HG02943 (cell line): ENCODE measurements around the gene PRR16.
"Not testable (repeated sequence)": the region's sequence is repeated elsewhere in the genome, so short reads cannot be mapped to it uniquely, and the experiment has no call there.

Experiments used
- ATAC-seq: cut with Tn5 transposase; IDR thresholded peaks from one replicate; pipeline ENCODE4 v1.9.1; 2021; ENCODE audit warnings: mild to moderate bottlenecking, low read depth, moderate library complexity; ENCODE audit not compliant: unreplicated experiment

Gene PRR16

GRCh38 chr5:120702817-120703538 is 238.9 kb downstream of the PRR16 start:
- ATAC-seq = not testable (repeated sequence)

GRCh38 chr5:120703918-120704587 is 240.0 kb downstream of the PRR16 start:
- ATAC-seq = no peak

GRCh38 chr5:120706877-120707276 is 242.8 kb downstream of the PRR16 start:
- no peak for ATAC-seq

- no peak for ATAC-seq
Measured at GRCh38 chr5:120717381-120717780, 253.3 kb downstream of the PRR16 start.

- ATAC-seq = no peak
Measured at GRCh38 chr5:120730214-120730613, 266.1 kb downstream of the PRR16 start.

- no peak for ATAC-seq
Measured at GRCh38 chr5:120734033-120734432, 269.9 kb downstream of the PRR16 start.

- ATAC-seq = no peak
Measured at GRCh38 chr5:120735076-120735475, 271.0 kb downstream of the PRR16 start.
